NK-92 treated with Interleukin-12 subunit alpha and Interleukin-12 subunit beta, amount 100 ng/mL, for 24 hours (cell line): Measurements from ENCODE around the gene APBA1.
A peak's percentile ranks its signal among the peaks of the same experiment; 100 is the strongest.

ENCODE experiments used
- DNase-seq: peaks from one replicate; lab custom pipeline; 2025; lab: John Stamatoyannopoulos, UW

Gene APBA1

DNA sequence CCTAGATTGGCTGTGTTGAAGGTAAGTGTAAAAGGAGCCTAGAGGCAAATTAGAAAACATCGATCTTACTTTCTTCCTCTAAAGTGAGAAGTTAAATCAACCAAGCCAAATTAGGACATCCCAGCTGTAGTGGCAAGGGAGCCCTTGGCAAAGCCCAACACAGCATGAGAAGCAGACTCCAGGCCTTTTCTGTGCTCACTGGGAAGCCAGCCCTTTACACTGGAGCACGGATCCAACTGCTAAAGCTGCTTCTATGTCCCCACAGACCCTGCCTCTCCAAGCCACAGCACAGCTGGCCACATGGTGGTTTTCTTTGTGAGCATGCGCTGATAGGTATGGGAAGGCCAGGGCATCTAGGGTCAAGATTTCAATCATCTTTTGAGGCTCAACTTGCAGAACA is 94.1 kb downstream of the APBA1 start:
- no peak for DNase-seq

DNA sequence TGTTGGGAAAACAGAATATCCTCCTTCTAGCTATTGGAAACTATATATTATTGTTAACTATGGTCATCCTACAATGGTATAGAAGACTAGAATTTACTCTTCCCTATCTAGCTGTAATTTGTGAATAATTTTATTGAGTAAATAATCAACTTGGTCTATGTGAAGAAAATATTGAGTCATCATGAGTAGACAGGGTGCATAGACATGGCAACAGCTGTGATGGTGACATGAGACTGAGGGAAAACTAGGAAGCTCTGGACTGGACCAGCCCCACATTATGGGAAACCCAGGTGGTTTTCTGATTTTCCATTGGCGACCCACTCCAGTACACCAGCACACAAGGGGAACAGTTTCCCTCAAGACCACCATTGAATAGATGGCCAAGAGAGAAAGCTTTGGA is 95.0 kb downstream of the APBA1 start:
- DNase-seq: no peak

DNA sequence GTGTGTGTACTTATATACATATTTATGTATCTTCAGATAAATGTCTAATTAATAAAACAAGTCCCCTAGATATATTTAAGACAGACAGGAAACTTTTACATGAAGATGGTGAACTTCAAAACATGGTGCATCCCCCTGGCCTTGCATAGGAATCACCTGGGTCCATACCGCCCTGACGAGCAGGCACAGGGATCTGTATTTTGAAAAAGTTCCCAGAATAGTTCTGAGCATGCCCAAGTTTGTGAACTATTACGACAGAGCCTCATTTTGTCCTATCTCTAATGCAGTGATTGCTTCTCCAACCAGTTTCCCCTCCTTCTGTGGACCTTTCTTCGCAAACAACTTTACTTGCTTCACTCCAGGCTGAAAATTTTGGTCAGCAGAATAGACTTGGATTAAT is 98.1 kb downstream of the APBA1 start:
- no peak for DNase-seq

DNA sequence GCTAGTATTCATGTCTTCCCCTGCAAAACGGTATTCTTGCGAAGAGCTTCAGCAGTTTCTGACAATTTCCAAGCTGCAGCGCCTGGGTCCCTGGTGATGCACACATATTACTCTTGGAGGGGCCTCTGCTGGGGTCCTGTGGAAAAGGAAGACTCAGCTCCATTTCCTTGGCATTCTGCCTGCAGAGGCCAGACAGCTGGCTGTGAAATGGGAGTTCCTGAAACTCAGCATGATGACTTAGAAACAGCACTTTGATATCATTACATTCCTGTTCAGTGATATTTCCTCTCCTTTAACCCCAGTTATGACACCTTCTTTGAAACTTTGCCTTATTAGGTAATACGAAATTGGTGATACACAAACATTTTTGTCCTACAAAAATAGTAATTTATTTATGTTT is 98.5 kb downstream of the APBA1 start:
- DNase-seq: no peak

DNA sequence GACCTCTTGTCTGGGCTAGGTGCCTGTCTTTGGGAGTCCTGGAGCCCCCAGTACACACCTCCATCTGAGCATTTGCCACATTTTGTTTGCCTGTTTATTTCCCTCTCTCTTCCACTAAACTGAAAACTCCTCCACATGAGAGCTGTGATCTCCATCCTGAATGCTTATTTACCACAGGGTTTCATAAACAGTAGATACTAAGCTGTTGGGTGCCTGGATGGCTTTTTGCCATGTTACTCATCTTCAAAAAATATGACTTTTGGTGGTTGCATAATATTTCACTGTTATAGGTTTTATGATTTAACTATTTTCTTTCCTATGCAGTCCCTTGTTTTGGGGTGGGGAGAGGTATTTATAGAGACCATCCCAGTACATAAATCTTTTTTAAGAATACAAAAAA is 99.6 kb downstream of the APBA1 start:
- DNase-seq: no peak

DNA sequence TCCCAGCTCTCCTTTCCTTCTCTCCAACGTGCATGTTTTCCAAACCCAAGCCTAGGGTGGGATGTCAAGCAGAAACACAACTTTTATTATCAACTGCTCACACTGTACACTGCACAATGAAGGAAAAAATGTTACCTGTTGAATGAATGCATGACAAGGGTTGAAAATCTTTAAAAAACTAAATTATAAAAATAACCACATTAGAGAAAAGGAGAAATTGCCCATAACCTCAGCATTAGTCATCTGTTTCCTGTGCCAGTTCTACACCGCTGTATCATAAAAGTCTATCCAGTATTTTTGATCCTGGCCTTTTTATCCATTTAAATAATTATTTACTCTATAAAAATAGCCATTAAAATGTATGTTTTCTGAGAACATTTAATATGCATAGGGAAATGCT is 101.1 kb downstream of the APBA1 start:
- no peak for DNase-seq

DNA sequence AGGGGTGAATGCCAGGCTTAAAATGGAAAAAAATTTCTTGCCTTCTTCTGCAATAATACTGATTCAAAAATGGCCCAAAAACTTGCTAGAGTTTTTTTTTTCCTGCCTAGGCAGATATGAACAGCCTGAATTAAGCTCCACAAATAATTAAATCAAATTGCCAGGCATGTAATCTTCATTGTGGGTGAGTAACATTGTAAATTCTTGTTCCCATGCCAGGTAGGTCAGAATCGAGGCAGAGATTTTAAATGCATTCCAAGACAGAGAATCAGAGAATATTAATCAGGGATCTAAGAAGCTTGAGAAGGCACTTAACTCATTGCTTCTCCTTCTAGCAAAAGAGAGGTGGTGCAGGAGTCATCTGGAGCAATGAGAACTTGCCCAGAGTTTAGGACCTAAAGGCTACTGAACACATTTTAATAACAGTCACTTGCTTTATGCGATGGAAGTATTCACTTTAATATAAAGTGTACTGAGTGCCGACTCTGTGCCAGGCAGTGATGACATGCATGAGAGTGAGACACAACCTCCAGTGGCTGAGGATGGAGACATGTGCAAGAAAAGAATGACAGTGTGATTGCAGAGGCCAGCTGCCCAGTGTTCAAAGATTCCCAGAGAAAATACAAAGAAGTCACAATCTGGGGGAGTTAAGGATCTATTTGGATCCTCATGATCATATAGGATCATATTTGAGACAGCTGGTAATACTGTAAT is 102.3 kb downstream of the APBA1 start:
- no peak for DNase-seq

DNA sequence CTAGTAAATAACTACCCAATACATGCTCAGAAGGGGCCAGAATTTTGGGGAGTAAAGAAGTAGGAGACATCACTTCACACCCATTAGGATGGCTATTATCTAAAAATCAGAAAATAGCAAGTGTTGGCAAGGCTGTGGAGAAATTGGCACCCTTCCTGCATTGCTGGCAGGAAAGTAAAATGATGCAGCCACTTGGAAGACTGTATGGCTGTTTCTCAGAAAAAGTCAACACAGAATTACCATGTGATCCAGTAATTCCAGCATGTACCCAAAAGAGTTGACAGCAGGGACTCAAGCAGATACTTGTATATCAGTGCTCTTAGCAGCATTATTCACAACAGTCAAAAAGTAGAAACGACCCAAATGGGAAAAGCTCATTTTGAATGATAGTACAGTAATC is 107.6 kb downstream of the APBA1 start:
- no peak for DNase-seq

DNA sequence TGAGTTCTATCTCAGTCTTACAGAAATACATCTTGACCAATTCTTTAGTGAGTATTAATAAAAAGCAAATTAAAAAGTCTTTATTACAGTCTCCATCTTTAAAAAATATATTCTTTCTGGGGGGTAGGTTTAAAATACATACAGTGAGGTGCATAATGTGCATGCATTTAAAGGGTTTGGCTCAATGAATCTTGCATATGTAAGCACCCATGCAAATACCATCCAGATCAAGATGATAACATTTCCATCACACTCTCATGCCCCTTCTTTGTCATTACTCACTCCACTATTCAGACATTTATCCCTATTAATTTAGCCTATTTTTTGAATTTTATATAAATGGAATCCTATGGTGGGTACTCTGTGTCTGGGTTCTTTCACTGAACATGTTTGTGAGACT is 113.0 kb downstream of the APBA1 start:
- DNase-seq: no peak

DNA sequence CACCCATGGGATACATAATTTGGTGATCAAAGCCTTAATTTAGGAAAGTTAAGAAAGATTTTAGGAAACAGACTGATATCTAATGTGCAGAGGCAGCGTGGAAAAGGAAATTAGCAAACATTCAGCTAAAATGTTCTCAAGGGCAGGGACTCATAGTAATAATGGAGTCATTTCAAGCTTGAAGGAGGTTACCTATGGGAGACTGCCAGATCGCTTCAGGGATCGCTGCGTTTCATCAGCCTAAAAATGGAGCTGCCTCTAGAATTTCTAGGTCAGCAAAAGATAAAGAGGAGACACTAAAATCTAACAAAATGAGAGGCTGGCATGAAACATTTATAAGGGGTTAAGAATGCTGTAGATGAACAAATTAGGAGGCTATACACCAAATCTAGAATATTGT is 115.5 kb downstream of the APBA1 start:
- no peak for DNase-seq

DNA sequence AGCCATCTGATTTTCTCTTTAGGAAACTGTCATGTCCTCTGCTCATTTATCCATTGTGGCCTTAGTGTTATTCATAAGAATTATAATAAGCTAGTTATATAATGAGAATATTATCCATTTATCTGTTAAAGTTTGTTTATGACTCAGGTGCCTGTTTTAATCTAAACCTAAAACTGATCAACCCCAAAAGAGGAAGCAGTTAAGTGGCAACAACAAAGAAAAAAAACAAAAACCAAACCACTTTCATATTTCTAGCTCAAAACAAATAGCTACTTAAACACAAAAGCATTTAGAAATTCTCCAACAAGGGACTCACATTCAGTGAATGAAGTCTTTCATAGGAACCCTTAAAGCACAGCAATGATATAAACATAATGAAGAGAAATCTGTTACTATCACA is 116.4 kb downstream of the APBA1 start:
- no peak for DNase-seq

DNA sequence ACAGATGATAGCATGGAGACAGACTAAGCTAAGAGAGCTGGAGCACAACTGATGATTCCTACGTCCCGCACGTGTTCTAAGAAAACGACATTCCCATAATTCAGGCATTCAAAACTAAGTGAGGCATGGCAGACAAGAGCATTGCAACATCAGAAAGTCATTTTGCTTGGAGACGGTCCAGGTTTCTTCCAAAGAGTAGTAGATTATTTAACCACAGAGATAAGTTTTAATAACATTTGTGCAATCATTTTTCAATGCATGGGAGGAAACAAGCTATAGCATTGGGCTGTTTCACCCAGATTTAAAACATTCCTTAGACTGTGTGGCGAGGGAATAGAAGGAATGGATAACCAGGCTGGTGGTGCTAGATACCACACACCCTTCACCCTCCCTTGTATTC is 117.2 kb downstream of the APBA1 start:
- no peak for DNase-seq

DNA sequence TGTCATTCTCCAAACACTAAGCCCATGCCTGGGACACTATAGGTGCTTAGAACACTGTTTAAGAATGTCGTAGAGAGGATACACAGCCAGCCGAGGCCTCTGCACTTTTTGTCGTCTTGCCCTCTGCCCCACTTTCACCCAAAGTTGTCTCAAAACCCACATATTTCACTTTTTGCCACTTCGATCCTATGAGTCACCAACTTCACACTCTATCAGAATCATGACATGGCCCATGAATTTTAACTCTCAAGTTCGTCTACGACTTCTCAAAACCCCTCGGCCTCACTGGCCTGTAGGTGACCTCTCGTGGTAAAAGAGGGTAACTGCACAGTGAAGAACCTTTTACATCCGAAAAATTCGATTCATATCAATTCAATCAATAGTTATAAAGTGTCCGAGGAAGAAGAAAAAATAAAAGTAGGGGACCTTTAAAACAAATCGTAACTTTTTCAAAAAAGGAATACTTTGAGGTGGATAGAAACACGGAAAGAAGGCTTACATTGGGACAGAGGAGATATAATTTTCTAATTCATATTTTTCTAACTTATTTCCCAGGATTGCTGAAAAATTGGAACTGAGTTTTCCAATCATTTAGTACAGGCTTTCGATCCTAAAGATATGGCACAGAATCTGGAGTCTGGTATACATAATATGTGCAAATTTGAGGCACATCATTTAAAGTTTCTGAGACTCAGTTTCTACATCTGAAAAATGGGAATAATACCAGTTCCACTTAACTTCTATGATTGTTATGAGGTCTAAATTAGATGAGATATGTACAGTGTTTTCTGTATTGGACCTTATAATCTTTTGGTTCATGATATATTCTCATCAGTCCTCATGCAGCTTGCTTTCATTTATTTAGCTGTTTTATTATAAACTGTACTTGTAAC is 122.6 kb downstream of the APBA1 start:
- peak; percentile 13 for DNase-seq

DNA sequence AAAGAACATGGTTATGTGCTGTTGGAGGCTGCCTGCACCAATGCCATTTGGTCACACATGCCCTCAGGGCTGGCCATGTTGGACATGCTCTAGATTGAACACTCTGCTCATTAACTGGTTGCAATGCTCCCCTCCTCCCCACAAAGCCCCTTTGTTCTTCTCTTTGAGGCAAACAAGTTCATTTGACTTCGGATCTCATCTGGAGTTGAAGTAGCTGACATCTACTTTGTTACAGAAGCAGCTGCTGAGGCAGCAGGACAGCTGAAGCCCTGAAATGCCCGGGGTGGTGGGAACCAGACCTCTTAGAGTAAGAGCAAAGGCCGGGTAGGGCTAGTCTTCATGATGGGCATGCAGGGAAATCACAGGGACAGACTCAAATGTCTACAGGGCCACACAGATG is 123.5 kb downstream of the APBA1 start:
- no peak for DNase-seq

DNA sequence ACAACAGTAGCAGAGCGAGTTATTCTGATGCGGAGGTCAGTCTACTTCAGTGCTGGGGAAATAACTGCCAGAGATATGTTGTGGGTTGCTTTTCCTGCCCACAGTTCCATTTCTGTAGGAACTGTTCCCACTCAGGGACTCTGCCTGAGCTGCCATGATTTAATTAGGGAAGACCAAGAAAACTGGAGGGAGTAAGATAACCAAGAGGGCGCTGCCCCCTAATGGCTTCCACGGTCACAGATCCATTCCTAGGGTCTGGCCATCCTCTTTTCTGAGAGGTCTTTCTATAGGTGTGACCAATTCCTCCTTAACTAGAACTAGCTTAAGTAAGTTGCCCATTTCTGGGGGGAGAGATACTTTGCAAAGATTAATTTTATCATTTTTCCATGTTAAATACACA is 125.9 kb downstream of the APBA1 start:
- no peak for DNase-seq

DNA sequence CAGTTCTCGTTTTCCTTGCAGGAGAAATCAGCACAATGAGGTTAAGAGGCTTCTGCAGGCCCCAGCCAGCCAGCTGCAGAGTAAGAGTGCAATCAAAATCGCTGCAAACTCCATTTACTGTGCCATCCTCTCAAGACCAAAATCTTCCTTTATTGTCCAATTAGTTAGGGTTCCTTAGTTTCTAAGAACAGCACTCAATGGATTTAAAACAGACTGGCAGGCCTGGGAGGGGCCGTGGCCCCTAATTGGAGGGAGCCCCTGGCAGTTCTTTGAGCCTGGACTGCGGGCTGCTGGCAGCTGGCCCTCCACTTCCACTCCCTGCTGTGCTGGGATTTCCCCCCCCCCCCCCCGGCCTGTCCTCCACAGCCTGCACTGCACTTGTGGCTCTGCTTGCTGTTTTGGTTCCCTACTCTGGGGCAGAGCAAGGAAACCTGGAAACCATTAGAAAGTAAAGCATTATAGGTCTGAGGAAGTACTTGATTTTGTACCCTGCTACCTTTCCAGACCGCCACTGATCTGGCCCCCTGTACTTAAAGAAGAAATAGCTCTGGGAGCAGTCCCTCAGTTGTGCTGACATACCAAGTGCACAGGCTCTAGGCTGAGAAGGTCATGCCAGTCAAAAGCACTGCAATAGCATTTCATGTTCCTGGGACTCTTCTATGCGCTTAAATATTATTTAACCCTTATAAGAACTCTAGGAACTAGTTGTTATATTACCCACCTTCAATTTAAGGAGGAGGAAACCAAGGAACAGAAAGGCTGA is 129.0 kb downstream of the APBA1 start:
- DNase-seq: no peak

DNA sequence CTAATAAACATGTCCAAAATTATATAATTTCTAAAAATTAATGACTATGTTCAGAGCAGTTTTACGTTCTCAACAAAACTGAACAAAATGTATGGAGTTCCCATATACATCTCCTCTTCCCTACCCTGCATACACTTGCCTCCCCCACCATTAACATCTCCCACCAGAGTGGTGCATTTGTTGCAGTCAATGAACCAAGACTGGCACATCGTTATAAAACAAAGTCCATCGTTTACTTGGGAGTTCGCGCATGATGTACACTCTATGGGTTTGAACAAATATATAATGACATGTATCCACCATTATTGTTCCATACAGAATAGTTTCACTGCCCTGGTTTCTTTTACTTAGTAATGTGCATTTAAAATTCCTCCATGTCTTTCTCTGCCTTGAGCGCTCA is 130.1 kb downstream of the APBA1 start:
- no peak for DNase-seq

DNA sequence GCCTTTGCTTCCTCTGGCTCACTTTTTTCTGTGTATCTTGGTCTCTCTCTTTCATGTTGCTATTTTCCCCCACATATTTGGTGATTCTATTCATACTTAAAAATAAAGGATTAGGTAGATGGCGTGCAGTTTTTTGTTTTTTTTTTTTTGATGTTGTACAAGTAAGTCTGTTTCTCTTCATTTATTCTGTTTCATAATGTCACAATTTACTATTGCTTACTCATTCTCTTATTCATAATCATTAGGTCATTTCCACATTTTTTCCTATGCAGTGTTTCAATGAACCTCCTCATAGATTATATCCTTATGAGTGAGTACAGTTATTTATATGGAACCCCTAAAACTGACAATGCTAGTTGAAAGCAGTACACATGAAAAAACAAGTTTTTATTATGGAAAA is 136.3 kb downstream of the APBA1 start:
- no peak for DNase-seq

DNA sequence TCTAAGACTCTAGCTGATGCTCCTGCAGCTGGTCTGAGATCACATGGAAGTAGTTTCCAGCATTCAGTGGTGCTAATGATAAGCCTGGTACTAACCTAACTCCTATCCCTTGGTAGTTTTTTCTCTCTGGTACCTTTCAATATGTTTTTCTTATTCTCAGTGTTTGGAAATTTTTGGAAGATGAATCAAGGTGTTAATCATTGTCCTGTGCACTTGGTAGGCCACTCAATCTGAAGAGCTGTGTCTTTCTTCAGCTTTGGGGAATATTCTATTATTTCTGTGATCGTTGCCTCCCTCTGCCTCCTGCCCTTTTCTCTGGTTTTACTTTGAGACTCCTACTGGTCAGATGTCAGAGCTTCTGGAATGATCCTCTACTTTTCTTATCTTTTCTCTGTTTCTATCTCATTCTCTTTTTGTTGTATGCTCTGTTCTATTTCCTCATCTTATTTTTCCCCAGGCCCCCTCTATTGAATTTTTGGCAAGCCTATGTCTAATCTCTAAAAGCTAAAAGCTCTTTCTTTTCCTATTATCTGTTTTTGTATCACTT is 136.8 kb downstream of the APBA1 start:
- DNase-seq: no peak

DNA sequence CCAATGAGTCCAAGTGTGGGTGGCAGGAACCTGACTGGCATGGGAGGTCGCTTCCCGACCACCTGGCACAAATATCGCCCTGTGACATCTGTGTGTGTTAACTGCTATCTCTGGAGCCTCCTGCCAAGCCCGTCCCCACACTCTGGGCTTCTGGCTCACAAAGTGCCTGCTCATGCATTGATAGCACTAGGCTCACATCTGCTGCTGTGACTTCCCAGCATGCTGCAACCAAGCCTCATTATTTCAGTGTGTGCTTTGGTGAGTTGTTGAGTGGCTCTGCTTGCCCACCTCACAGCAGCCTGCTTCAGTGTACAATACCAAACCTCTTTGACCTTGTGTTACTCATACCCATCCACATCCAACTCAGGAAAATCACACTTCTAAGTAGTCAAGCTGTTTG is 139.8 kb downstream of the APBA1 start:
- DNase-seq: no peak

DNA sequence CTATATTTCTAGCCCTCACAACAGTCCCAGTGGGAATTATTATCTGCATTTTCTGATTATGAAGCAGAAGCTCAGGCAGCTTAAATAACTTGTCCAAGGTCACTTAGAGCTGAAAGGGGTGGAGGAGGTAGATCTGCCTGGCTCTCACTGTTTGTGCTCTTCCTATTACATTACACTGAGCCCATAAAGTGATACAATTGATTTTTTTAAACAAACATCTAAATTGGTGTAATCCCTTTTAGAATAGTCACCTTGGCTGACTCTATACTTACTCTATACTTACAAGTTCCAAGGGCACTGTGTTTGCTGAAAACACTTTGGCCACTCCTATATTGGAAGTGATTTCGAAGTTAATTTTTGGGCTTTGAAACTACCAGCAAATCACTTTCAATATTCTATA is 144.7 kb downstream of the APBA1 start:
- DNase-seq: no peak

DNA sequence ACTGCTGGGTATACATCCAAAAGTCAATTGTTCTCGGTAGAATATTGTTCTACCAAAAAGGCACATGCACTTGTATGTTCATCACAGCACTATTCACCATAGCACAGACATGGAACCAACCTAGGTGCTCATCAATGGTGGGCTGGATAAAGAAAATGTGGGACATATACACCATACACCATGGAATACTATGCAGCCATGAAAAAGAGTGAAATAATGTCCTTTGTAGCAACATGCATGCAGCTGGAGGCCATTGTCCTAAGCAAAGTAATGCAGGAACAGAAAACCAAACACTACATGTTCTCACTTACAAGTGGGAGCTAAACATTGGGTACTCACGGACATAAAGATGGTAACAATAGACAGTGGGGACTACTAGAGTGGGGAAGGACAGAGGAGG is 145.5 kb downstream of the APBA1 start:
- DNase-seq: no peak
